Mononuclear cell (primary cell): ENCODE measurements around the gene TRIM38. TPM values are rescaled to one million over a fixed set of nuclear protein-coding genes. Genes with fewer than 3 reads are reported as not detected.
A peak's percentile ranks its signal among the peaks of the same experiment; 100 is the strongest.
"Not testable (repeated sequence)": the region's sequence is repeated elsewhere in the genome, so short reads cannot be mapped to it uniquely, and the experiment has no call there.

ENCODE experiments used
- H3K27me3 ChIP-seq: 2 replicates; pipeline ENCODE4 v1.6.0; 2011; ENCODE audit warnings: low read length, control low read depth; ENCODE audit not compliant: insufficient read depth
- H3K4me1 ChIP-seq: 2 replicates; pipeline ENCODE4 v1.5.1; 2011; ENCODE audit warnings: mild to moderate bottlenecking, low read length, control low read depth; ENCODE audit not compliant: insufficient read depth
- H3K4me3 ChIP-seq: 2 replicates; pipeline ENCODE4 v1.5.1; 2011; ENCODE audit warnings: mild to moderate bottlenecking, low read length, moderate library complexity
- H3K9me3 ChIP-seq: 2 replicates; pipeline ENCODE4 v1.5.1; 2011; ENCODE audit warnings: low read depth, mild to moderate bottlenecking, control low read depth, low read length
- total RNA-seq: library from RNA; depleted of rRNA; stranded (reverse); fragments of >200 nt; gene quantifications from one replicate; pipeline ENCODE4 v1.2.3, GENCODE V29; 2012

Gene TRIM38
- total RNA-seq, 1 donor = 18.7 TPM

DNA sequence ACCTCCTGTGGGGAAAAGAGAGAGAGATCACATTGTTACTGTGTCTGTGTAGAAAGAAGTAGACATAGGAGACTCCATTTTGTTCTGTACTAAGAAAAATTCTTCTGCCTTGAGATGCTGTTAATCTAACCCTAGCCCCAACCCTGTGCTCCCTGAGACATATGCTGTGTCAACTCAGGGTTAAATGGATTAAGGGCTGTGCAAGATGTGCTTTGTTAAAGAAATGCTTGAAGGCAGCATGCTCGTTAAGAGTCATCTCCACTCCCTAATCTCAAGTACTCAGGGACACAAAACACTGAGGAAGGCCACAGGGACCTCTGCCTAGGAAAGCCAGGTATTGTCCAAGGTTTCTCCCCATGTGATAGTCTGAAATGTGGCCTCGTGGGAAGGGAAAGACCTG is 36.6 kb downstream of the TRIM38 start:
- not testable (repeated sequence) for H3K27me3 ChIP-seq, H3K9me3 ChIP-seq, H3K4me3 ChIP-seq, H3K4me1 ChIP-seq

DNA sequence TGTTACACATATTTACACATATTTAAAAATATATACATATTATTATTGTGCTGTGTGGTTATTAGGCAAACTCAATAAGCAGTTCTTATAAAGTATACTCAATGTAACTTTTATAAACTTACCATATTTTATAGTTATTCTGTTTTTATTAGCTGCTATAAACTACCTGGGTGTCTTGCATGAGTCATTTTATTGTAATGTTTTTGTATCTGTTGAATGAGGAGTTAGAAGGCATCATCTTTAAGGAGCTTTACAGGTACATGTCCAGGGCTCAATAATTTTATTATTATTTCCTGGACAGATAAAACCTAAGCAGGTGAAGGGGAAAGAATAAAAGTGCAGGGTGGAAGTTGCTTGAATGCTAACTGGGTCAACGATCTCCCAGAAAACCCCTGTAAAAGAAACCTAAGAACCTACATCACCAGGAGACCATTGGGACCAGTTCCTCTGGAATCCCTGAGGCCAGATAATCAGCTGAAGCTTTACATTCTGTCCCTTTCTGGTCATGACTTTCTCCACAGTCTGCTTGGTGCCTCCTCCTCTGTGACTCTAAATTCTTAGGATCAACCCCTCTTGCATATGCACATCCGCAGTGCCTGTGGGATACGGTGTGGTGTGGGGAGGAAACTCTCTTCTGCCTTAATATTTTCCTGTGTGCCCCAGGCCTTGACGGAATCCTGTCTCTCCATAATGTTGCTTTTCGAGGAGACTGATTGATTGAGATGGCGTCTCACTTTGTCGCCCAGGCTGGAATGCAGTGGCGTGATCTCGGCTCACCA is 38.0 kb downstream of the TRIM38 start:
- H3K27me3 ChIP-seq = no peaks in the 10 kb centered on the region
- H3K9me3 ChIP-seq = no peaks in the 10 kb centered on the region
- no peak overlapping the region for H3K4me3 ChIP-seq
- H3K4me1 ChIP-seq = no peaks in the 10 kb centered on the region

DNA sequence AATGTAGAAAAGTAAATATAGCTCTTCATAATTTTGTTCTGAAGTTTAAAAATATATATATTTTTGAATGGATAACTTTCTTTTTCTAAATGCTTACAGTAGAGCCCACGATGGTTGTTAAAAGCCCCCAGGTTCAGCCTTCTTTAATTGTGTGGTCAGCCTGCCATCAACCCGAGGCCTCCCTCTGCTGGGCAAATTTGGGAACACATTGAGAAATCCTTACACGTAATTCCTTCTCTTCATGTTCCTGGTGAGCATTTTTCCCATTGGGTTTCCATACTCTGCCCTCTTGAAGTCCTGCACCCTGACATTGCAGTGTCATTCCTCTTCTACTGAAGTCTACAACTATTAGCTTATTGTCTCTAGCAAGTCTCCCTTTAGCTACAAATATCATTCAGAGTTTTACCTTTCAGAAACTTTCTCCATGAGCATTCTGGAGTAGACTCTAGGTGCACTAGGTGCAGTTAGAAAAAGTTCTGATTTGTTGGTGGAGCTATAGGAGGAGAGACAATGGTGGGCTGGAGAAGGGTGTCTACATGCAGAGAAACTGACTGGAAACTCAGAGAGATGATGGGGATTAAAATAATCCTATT is 40.6 kb downstream of the TRIM38 start:
- Histone ChIP-seq H3K4me3 (no peak overlapping the region), H3K4me1 (no peaks in the 10 kb centered on the region), H3K9me3 (no peaks in the 10 kb centered on the region), H3K27me3 (no peaks in the 10 kb centered on the region)

DNA sequence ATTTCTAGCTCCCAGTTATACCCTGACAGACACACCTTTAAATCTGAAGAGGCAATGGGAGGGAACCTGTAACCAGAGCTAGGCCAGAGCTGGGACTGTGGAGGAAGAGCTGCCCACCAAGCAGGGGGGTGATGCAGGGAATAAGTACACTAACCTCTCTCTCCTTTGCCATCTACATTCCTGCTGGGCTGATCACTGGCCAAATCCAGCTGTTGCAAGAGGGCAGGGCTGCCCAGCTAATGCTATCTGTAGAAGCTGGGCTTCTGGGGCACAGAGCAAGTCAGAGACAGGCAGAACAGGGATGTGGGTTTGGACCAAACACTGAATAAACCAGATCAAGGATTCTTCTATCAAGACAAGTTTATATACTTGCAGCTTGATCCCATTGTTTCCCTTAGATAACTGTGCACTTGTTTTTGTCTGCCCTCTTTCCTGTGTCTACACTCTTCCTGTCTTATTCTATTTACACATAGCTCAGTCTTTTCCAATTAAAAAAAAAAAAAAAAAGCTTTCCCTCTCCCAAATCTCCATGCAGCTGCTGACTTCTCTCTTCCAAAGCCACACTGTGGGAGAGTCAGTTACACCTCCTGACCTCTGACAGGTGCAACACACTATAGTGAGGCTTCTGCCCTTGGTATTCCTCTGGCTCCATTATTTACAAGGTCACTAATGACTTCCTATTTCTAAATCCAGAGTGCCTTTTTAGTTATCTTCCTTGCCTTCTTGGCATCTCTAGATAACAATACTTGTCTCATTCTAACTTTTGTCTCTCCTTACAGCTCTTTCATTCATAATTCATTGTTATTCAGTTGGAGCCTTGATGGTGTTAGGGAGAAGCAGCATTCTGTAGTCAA is 43.7 kb downstream of the TRIM38 start:
- Histone ChIP-seq H3K9me3 (no peaks in the 10 kb centered on the region), H3K4me3 (no peak overlapping the region), H3K4me1 (no peaks in the 10 kb centered on the region), H3K27me3 (no peaks in the 10 kb centered on the region)

DNA sequence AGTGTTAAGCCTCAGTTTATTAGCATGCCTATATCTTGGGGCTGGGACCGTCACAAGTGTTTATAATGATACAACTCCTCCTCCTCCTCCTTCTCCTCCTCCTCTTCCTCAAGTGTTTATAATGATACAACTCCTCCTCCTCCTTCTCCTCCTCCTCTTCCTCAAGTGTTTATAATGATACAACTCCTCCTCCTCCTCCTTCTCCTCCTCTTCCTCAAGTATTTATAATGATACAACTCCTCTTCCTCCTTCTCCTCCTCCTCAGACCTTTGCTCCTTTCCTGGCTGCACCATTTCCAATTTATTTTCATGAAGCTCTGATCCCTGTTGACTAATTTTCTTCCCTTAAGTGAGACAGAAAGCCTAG is 44.3 kb downstream of the TRIM38 start:
- not testable (repeated sequence) for H3K9me3 ChIP-seq, H3K4me1 ChIP-seq, H3K4me3 ChIP-seq, H3K27me3 ChIP-seq

DNA sequence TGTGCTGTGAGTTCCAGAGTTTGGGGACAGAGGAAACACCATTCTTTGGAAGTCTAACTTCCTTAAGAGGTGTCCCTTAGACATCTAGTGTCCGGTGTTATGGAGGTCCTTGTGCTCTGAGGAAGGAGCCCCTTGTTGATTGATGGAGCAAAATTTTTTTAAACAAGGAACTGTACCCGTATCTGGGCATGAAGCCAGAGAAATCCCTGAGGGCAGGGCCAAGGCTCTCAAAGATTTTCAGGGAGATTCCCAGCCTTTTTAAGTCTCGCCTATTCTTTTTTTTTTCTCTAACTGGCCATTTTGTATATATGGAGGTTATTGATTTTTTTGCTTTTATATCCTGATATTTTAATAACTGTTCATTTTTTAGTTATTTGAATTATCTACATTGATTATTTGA is 45.9 kb downstream of the TRIM38 start:
- Histone ChIP-seq H3K4me3 (no peak overlapping the region), H3K27me3 (no peaks in the 10 kb centered on the region), H3K4me1 (no peaks in the 10 kb centered on the region), H3K9me3 (no peaks in the 10 kb centered on the region)

DNA sequence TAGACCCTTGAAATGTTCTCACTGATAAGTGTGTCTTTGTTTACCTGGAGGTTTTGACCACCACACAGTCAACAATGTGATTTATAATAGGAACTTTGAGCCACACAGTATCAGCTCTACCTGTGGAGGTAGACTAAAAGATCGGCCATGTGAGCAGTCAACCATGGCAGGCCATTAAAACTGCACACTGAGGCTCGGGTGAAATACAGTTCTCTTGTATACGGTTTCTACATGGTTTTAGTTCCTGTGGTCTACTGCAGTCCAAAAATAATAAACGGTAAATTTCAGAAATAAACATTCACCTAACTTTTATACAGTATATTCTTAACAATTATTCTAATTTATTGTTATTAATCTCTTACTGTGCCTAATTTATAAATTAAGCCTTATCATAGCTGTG is 47.2 kb downstream of the TRIM38 start:
- Histone ChIP-seq H3K9me3 (no peaks in the 10 kb centered on the region), H3K4me3 (no peak overlapping the region), H3K27me3 (no peaks in the 10 kb centered on the region), H3K4me1 (no peaks in the 10 kb centered on the region)

DNA sequence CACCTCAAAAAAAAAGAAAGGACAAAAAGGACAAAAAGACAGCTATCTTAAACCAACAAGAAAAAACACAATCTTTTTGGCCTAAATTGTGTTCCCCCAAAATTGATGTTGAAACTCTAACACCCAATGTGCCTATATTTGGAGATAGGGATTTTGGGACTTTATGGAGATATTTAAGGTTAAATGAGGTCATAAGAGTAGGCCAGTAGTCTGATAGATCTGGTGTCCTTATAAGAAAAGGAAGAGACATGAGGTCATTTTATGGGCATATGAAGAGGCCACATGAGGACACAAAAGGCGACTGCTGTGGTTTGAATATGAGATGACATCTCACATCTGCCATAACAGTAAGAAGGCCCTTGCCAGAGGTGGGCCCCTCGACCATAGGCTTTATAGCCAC is 49.5 kb downstream of the TRIM38 start:
- Histone ChIP-seq H3K27me3 (no peaks in the 10 kb centered on the region), H3K4me3 (no peak overlapping the region), H3K9me3 (no peaks in the 10 kb centered on the region), H3K4me1 (peaks cover 2% of the 10 kb centered on the region)

DNA sequence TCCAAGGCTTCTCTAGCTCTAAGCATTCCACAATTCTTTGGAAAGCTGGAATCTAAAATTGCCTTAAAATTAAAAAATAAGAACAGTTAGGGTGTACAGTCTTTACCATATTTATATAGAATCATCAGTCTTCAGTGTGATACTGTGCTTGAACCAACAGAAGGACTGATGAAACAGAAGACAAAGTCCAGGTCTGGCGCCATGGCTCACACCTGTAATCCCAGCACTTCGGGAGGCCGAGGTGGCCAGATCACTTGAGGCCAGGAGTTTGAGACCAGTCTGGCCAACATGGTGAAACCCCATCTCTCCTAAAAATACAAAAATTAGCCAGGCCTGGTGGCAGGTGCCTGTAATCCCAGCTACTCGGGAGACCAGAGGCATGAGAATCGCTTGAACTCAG is 51.8 kb downstream of the TRIM38 start:
- H3K27me3 ChIP-seq, H3K4me3 ChIP-seq, H3K9me3 ChIP-seq: not testable (repeated sequence)
- H3K4me1 ChIP-seq = peaks cover 14% of the 10 kb centered on the region

DNA sequence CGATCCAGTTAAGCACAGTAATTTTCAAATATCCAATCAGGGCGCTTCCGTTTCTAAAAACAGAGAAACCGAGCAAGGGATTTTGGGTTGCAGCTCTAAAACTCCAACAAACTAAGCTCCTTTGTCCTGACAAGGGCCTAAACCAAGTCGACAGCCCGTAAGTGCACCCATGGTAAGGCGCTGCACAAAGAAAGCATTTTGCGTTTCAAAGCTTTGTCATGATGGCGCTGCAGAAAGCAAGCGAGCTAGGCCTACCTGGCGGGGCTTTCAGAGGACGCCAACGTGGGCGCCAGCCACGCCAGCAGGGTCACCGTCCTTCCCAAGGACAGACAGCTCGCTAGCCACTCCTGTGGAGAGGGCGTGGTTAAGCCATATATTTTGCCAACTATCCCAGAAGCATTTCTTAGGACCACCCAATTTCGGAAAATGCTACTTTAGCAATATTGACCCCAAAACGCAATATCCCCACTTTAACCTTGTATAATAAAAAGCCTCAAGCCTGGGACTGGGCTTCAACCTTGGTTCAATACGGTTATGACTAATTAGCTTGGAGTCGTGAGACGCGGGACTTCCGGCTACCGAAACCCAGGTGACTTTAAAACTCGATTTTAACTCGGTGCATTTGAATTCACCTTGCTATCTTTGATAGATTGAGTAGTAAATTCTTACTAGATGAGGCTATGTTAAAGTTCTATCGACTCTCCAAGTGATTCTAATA is 53.8 kb downstream of the TRIM38 start:
- no peaks in the 10 kb centered on the region for H3K27me3 ChIP-seq
- peaks cover 21% of the 10 kb centered on the region for H3K4me1 ChIP-seq
- no peaks in the 10 kb centered on the region for H3K9me3 ChIP-seq
- no peak overlapping the region for H3K4me3 ChIP-seq

DNA sequence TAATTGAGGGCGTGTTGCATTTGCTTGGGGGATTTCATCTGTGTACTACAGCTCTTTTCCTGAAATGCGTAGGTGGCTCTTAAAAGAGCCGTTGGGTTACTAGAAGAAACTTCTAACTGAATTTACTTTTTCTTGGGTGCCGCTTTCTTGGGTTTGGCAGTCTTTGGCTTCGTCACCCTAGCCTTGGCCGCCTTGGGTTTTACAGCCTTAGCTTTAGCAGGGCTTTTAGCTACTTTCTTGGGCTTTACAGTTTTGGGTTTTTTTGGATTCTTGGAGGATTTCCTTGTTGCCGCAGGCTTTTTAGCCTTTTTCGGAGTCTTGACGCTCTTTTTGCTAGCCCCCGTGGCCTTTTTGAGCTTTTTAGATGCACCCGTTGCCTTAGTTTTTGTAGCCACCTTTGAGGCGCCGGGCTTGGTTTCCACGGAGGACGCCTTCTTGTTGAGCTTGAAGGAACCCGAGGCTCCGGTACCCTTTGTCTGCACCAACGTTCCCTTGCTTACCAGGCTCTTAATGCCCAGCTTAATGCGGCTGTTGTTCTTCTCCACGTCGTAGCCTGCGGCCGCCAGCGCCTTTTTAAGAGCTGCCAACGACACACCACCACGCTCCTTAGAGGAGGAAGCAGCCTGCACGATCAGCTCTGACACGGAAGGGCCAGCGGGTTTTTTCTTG is 54.5 kb downstream of the TRIM38 start:
- H3K4me3 ChIP-seq = peak overlapping the region; percentile 9
- H3K9me3 ChIP-seq = no peaks in the 10 kb centered on the region
- no peaks in the 10 kb centered on the region for H3K27me3 ChIP-seq
- H3K4me1 ChIP-seq = peaks cover 25% of the 10 kb centered on the region

DNA sequence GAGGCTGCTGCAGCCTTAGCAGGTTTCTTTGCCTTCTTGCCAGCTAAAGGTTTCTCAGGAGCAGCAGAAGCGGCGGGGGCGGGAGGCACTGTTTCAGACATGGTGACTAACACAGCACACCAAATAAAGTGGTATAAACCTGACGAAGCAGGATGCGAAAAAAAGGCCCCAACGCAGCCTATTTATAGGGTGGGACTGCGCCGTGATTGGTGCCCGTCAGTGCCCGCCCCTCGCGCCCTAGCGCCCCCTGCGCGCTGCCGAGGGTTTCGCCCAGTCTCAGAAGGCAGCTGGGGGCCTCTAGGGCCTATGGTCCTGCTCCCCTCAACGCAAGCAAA is 55.0 kb downstream of the TRIM38 start:
- Histone ChIP-seq H3K4me3 (peak overlapping the region; percentile 9), H3K4me1 (peaks cover 30% of the 10 kb centered on the region), H3K27me3 (no peaks in the 10 kb centered on the region), H3K9me3 (no peaks in the 10 kb centered on the region)

DNA sequence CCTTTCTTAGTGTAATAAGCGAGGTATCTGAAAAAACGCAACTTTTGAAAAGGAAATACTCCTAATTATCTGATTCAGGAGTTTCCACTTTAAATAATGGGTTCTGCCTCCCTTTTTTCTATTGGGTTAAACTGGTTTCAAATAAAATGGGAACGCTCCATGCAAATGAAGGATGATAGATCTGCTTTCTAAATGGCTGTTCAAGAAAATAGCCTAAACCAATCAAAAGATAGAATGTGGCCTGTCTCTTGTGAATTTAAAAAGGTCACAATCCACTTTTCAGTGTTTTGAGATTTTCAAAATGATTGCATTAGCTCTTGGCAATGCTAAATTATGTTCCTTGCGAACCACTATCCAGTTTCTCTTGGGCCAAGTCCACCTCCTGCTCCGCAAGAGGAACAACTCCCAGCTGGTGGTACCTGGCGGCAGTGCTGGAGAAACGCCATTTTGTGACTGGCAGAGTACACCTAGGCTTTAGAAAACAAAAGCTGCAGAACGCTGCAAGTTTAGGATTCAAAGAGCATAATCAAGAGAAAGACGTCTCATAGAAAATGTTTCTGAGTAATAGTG is 56.7 kb downstream of the TRIM38 start:
- Histone ChIP-seq H3K4me3 (no peak overlapping the region), H3K9me3 (no peaks in the 10 kb centered on the region), H3K4me1 (peaks cover 35% of the 10 kb centered on the region), H3K27me3 (no peaks in the 10 kb centered on the region)

DNA sequence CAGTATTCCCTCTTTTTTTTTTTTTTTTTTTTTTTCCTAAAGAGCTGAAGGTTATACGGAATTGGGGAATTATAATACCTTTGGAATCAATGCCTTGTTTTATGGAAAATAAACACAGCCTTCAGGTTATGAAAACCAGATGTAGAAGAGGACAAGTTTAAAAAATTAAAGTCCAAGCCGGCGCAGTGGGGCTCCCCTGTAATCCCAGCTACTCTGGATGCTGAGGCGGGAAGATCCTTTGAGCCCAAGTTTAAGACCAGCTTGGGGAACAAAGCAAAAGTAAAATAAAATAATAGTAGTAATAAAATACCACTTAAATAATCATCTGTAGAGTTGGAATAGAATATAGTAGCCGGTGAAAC is 57.3 kb downstream of the TRIM38 start:
- Histone ChIP-seq H3K4me1 (peaks cover 35% of the 10 kb centered on the region), H3K4me3 (peak overlapping the region; percentile 64), H3K9me3 (no peaks in the 10 kb centered on the region), H3K27me3 (no peaks in the 10 kb centered on the region)
